Activated naive CD4-positive, alpha-beta T cell treated with anti-CD3 and anti-CD28 coated beads, Interleukin-2, amount 50 U/mL, for 24 hours (primary cell): Measurements from ENCODE around the gene RNF115.

Experiments
- H3K27ac Mint-ChIP-seq: one replicate; pipeline ENCODE4 v1.8.0; 2021; ENCODE audit warnings: mild to moderate bottlenecking, mixed read lengths
- H3K27me3 Mint-ChIP-seq: one replicate; pipeline ENCODE4 v1.8.0; 2021; ENCODE audit warnings: mixed read lengths
- H3K36me3 Mint-ChIP-seq: one replicate; pipeline ENCODE4 v1.8.0; 2021; ENCODE audit warnings: mixed read lengths
- H3K4me1 Mint-ChIP-seq: one replicate; pipeline ENCODE4 v1.8.0; 2021; ENCODE audit warnings: mixed read lengths
- H3K4me3 Mint-ChIP-seq: one replicate; pipeline ENCODE4 v1.8.0; 2021; ENCODE audit warnings: mild to moderate bottlenecking, mixed read lengths
- H3K9me3 Mint-ChIP-seq: one replicate; pipeline ENCODE4 v1.8.0; 2021; ENCODE audit warnings: mixed read lengths

Gene RNF115

DNA sequence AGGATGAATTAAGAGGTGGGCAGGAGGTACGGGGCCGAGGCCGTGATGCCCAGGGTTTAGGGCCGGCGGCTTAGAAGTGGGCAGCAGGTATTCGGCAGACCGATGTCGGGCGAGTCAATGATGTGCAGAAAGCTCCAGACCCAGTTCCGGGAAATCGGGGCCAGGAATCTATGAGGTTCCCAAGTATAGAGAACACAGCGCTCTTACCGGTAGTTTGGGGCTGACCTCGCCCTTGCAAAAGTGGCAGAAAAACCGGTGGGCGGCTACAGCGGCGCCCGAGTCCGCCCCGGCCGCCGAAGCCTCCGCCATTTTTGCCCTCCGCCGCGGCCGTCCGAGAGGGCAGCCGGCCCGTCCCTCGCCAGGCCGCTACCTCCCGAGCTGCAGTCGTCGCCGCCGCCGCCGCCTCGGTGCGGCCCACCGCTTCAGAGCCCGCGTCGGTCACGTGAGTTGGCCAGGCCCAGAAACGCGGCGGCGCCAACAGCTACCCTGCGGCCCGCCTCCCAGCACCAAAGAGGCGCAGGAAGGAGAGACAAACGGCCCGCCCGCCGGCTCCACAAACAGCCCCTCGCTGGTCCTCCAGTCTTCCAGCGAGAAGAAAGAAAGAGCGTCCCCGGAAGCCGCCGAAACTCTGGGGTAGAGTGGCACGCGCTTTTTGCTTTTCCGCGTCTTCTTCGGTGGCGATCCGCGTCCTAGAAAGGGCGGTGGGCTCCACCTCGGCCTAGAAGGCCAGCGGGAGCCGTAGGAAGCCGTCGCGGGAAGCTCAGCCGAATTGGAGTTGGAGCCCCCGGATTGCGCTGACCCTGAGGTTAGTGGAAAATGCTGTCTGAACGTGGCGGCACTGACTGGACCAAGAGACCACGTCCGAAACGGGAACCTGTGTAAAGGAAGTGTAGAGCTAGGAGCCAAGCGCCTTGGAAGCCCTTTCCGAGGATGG, at the start of gene RNF115, which contains the start of gene POLR3C:
Gene RNF115 (minus strand): TSS at position 531 of the 934 bp plus-strand sequence. CDS start 222 bp downstream, at position 309.
Gene POLR3C (plus strand): TSS at position 636 of the 934 bp plus-strand sequence. CDS start 1,577 bp downstream, outside the sequence.
- Mint-ChIP-seq H3K27ac (peak within 1 kb of the TSS; percentile 98), H3K9me3 (no peaks in the 10 kb centered on the region), H3K36me3 (peaks cover 20% of the 10 kb centered on the region), H3K27me3 (no peaks in the 10 kb centered on the region), H3K4me3 (peak within 1 kb of the TSS; percentile 98), H3K4me1 (peaks cover 42% of the 10 kb centered on the region)

DNA sequence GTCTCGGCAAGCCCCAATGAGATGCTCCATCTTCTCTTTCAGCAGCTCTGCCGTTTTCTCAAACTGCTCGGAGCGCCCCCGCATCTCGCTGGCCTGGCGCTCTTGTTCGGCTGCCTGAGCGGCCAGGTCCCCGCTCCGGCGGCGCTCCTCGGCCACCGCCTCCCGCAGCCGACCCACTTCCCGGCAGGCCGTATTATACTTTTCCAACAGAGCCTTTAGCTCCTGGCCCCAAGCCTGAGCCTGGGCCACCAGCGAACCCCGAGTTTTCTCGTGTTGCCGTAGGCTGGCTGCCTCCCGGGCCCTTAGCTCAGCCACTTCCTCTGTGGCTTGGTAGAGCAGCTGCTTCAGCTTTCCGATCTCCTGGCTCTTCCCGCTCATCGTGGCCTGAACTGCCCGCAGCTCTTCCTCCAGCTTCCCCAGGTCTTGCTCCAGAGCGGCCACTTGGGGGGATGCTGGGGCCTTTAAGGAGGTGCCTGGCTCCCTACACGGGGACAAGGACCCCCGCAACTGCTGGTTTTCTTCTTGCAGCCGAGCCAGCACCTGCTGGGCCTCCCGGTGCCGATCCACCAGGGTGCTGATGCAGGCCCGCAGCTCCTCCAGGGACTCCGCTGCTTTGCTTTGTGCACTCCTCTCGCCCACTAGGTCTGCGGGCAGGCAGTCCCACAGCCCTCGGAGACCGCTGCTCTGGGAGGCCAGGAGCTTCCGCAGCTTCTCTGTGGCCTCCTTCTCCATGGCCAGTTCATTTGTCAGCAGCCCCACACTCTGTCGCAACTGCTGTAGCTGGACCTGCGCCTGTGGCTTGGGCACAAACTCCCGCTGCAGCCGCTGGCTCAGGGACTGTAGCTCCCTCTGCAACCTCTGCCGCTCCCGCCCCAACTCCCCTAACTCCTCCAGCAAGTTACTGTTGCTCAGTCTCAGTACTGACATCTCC, 48.4 kb upstream of the RNF115 start:
- Mint-ChIP-seq H3K36me3 (no peaks in the 10 kb centered on the region), H3K4me3 (peak overlapping the region; percentile 80), H3K27ac (no peak overlapping the region), H3K27me3 (no peaks in the 10 kb centered on the region), H3K4me1 (peaks cover 18% of the 10 kb centered on the region), H3K9me3 (no peaks in the 10 kb centered on the region)

- peaks cover 18% of the 10 kb centered on the region for H3K4me1 Mint-ChIP-seq
- H3K36me3 Mint-ChIP-seq: peaks cover 2% of the 10 kb centered on the region
- H3K9me3 Mint-ChIP-seq: no peaks in the 10 kb centered on the region
- no peak overlapping the region for H3K27ac Mint-ChIP-seq
- no peaks in the 10 kb centered on the region for H3K27me3 Mint-ChIP-seq
- no peak overlapping the region for H3K4me3 Mint-ChIP-seq
These were observed 44.3 kb upstream of the RNF115 start for GRCh38 chr1:145868232-145868631.

GRCh38 chr1:145863282-145864018, 39.6 kb upstream of the RNF115 start:
- no peaks in the 10 kb centered on the region for H3K9me3 Mint-ChIP-seq
- H3K4me3 Mint-ChIP-seq: no peak overlapping the region
- peaks cover 2% of the 10 kb centered on the region for H3K36me3 Mint-ChIP-seq
- H3K4me1 Mint-ChIP-seq: no peaks in the 10 kb centered on the region
- no peak overlapping the region for H3K27ac Mint-ChIP-seq
- no peaks in the 10 kb centered on the region for H3K27me3 Mint-ChIP-seq

GRCh38 chr1:145859491-145860023, 35.7 kb upstream of the RNF115 start:
- peak overlapping the region; percentile 76 for H3K27ac Mint-ChIP-seq
- no peaks in the 10 kb centered on the region for H3K27me3 Mint-ChIP-seq
- H3K9me3 Mint-ChIP-seq: no peaks in the 10 kb centered on the region
- peaks cover 3% of the 10 kb centered on the region for H3K36me3 Mint-ChIP-seq
- peak overlapping the region; percentile 96 for H3K4me3 Mint-ChIP-seq
- peaks cover 9% of the 10 kb centered on the region for H3K4me1 Mint-ChIP-seq

GRCh38 chr1:145858901-145859490, 35.1 kb upstream of the RNF115 start, which contains the start of gene PIAS3:
Gene PIAS3 (minus strand): TSS chr1:145859081. CDS start chr1:145858990, 91 bp downstream.
- Mint-ChIP-seq H3K27me3 (no peaks in the 10 kb centered on the region), H3K36me3 (peaks cover 3% of the 10 kb centered on the region), H3K27ac (peak within 1 kb of the TSS; percentile 76), H3K9me3 (no peaks in the 10 kb centered on the region), H3K4me1 (peaks cover 9% of the 10 kb centered on the region), H3K4me3 (peak within 1 kb of the TSS; percentile 96)

- peak overlapping the region; percentile 8 for H3K27ac Mint-ChIP-seq
- H3K27me3 Mint-ChIP-seq: no peaks in the 10 kb centered on the region
- peaks cover 9% of the 10 kb centered on the region for H3K4me1 Mint-ChIP-seq
- no peaks in the 10 kb centered on the region for H3K9me3 Mint-ChIP-seq
- peak overlapping the region; percentile 96 for H3K4me3 Mint-ChIP-seq
- H3K36me3 Mint-ChIP-seq: peaks cover 3% of the 10 kb centered on the region
These were observed 34.5 kb upstream of the RNF115 start for GRCh38 chr1:145858238-145858900.

- Mint-ChIP-seq H3K27ac (no peak overlapping the region), H3K27me3 (no peaks in the 10 kb centered on the region), H3K9me3 (no peaks in the 10 kb centered on the region), H3K4me1 (peaks cover 9% of the 10 kb centered on the region), H3K4me3 (no peak overlapping the region), H3K36me3 (peaks cover 3% of the 10 kb centered on the region)
These were observed 33.3 kb upstream of the RNF115 start for GRCh38 chr1:145857170-145857569.

DNA sequence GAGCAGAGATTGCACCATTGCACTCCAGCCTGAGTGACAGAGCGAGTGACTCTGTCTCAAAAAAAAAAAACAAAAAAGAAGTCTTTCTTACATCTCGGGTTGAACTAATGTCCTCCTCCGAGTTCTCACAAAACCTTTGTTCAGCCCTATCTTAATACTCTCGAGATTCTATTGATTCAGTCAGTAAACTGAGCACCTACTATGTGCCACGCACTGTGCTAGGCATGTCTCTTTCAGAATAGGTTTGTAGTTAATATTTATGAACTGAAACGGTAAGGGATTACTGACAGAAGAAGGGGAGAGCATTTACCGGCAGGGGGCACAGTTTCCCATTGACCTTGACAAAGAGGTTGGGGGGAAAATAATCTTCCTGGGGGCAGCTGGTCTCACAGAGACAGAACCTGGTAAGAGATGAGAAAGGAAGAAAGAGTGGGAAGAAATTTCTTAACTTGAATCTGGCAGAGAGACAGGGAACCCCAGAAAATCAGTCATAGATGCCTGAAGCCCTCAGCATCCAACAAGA, 31.6 kb upstream of the RNF115 start:
- Mint-ChIP-seq H3K27me3 (no peaks in the 10 kb centered on the region), H3K9me3 (no peaks in the 10 kb centered on the region), H3K27ac (peak overlapping the region; percentile 12), H3K4me3 (no peak overlapping the region), H3K4me1 (peaks cover 14% of the 10 kb centered on the region), H3K36me3 (peaks cover 7% of the 10 kb centered on the region)

- no peak overlapping the region for H3K4me3 Mint-ChIP-seq
- H3K4me1 Mint-ChIP-seq: peaks cover 22% of the 10 kb centered on the region
- peaks cover 4% of the 10 kb centered on the region for H3K36me3 Mint-ChIP-seq
- no peaks in the 10 kb centered on the region for H3K9me3 Mint-ChIP-seq
- no peaks in the 10 kb centered on the region for H3K27me3 Mint-ChIP-seq
- H3K27ac Mint-ChIP-seq: no peak overlapping the region
These were observed 25.7 kb upstream of the RNF115 start for GRCh38 chr1:145849356-145850160.

DNA sequence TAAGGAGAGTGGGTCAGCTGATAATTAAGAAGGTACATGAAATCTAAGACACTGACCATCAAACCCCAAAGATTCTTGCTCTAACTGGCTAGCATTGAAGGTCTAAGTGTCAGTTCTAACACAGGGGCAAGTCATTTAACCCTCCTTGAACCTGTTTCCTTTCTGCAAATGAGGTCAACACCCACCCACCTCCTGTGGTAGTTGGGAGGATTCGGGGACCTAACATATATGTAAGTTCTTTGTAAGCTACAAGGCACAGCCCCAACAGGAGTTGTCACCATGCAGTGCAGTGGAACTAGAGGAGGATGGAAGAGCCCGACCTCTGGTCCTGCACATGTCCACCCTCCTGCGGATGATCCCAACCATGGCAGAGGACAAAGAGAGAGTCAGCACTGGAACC, 23.9 kb upstream of the RNF115 start:
- Mint-ChIP-seq H3K4me1 (peaks cover 22% of the 10 kb centered on the region), H3K9me3 (no peaks in the 10 kb centered on the region), H3K27ac (no peak overlapping the region), H3K36me3 (peaks cover 4% of the 10 kb centered on the region), H3K27me3 (no peaks in the 10 kb centered on the region), H3K4me3 (no peak overlapping the region)

DNA sequence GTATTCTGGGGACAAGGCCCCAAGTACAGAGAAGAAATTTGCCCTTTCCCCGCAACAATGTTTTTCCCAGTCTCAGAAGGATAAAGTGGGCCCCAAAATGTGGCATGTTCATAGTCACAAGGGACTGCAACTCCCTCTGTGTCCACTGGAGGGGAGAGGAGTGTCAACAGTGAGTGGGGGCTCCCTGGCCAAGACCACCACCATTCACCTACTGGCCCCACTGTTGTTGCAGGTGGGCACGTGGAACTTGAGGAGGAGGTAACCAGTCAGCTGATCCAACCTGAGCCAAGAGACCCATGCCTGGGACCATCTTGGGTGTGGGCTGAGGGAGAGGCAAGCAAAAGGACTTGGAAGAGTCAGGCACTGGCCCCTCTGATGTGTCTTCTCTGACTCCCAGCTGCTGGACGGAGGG, 22.3 kb upstream of the RNF115 start:
- Mint-ChIP-seq H3K4me3 (no peak overlapping the region), H3K9me3 (no peaks in the 10 kb centered on the region), H3K27me3 (no peaks in the 10 kb centered on the region), H3K27ac (peak overlapping the region; percentile 65), H3K4me1 (peaks cover 22% of the 10 kb centered on the region), H3K36me3 (peaks cover 5% of the 10 kb centered on the region)

DNA sequence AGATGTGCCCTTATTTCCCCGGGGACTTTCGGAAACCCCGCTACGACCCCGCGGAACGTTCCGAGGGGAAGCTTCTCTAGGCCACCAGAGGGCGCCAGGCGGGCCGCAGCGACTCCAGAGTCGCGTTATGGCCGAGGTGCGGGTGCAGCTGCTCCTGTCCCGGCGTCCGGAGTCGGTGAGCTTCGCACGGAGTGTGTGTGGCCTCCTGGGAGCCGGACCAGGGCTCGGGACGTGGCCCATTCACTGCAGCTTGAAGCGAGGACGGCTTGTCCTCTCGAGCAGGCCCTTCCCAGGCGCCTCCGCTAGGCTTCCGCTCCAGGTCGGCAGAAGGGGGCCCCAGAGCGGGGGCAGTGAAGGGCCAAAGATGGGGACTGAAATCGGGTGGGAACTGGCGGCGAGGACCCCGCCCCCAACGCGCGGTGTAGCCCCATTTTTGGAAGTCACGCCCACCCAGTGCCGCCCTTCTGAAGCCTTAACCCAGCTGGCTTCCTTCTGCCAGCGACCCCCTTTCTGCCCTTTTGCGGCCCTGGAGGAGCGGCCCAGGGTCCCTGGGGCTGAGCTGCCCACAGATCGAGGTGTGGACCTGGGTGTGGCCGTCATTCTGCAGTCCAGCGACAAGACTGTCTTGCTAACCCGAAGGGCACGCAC, 21.7 kb upstream of the RNF115 start, which contains the start of gene NUDT17:
Gene NUDT17 (plus strand): TSS at position 117 of the 648 bp plus-strand sequence. CDS start 11 bp downstream, at position 128.
- peaks cover 18% of the 10 kb centered on the region for H3K4me1 Mint-ChIP-seq
- H3K27me3 Mint-ChIP-seq: no peaks in the 10 kb centered on the region
- no peak within 1 kb of the TSS for H3K4me3 Mint-ChIP-seq
- peaks cover 3% of the 10 kb centered on the region for H3K36me3 Mint-ChIP-seq
- H3K9me3 Mint-ChIP-seq: no peaks in the 10 kb centered on the region
- H3K27ac Mint-ChIP-seq: peak within 1 kb of the TSS; percentile 65
